ENCODE results near the gene RAB44. TPM values are rescaled to one million over a fixed set of nuclear protein-coding genes. Genes with fewer than 3 reads are reported as not detected.

The RAB44 gene
- polyA plus RNA-seq, 1 of the 3 experiments (the other 2 are of a cell fraction): 0.12 TPM

DNA sequence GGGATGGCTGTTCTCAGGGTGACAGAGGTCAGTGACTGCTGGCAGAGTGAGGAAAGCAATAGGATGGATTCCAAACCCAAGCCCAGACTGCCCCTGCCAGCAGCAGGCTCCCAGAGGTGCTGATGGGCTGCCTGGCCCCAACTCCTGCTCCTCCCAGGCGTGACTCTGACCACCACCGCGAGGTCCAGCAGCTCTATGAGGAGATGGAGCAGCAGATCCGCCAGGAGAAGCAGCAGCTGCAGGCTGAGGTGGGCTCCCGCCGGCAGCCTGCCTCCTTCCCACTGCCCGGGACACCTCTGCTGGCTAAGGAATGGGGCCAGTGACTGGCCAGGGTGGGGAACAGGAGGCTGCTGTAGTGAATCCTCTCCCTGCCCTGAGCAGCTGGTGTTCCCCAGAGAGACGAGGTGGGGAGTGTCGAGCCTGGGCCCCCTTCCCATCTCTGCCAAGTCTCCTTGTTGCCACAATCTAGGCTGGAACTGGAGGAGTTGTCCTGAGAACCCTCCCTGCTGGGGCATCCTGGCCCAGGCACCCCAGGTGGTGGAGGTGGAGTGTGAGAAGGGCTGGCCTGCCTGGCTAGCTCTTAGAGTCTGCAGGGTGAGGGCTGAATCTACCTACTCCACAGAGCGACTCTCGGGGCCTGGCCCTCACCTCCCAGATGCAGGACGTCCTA lies 20.4 kb downstream of the RAB44 start:
- DNase-seq: no peak
- H3K9me2 ChIP-seq: no peaks in the 10 kb centered on the region
- H3K79me2 ChIP-seq (ENCODE audit: insufficient read depth): no peaks in the 10 kb centered on the region
- CTCF ChIA-PET: interaction anchor here (1.0 to 4.5 kb wide), 2 partner anchors 41 kb away, joined by 3 to 15 read pairs; no protein-coding TSS in a partner anchor
- H3K9me3 ChIP-seq: no peaks in the 10 kb centered on the region
- POLR2A ChIA-PET: no interaction called here
- H3K4me1 ChIP-seq (ENCODE audit: control insufficient read depth in 1 of 2, insufficient read depth in 2 of 2, low read depth in 1 of 2, low read length in 1 of 2): peaks cover 0 to 13% of the 10 kb centered on the region in 2 experiments; a peak in 1 of 4 replicates
- no peak overlapping the region for H3K9ac ChIP-seq
- no peak overlapping the region for H2AFZ ChIP-seq (ENCODE audit: low read depth)
- 60% methylated on average over 6 of the region's 12 CpGs for WGBS (ENCODE audit: low lambda C conversion rate)
- TF ChIP-seq, protein P1, sequence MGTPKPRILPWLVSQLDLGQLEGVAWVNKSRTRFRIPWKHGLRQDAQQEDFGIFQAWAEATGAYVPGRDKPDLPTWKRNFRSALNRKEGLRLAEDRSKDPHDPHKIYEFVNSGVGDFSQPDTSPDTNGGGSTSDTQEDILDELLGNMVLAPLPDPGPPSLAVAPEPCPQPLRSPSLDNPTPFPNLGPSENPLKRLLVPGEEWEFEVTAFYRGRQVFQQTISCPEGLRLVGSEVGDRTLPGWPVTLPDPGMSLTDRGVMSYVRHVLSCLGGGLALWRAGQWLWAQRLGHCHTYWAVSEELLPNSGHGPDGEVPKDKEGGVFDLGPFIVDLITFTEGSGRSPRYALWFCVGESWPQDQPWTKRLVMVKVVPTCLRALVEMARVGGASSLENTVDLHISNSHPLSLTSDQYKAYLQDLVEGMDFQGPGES (IDR thresholded peaks at IDR 0.05; ENCODE audit: low read depth, low read length): no peak
- no peak for TF ChIP-seq JUND (IDR thresholded peaks at IDR 0.05)
- TF ChIP-seq MAX (IDR thresholded peaks at IDR 0.05; ENCODE audit: low read depth): no peak
- no peak for TF ChIP-seq GATA2 (CRISPR knock-in tag; IDR thresholded peaks at IDR 0.05)
- TF ChIP-seq, protein P2, sequence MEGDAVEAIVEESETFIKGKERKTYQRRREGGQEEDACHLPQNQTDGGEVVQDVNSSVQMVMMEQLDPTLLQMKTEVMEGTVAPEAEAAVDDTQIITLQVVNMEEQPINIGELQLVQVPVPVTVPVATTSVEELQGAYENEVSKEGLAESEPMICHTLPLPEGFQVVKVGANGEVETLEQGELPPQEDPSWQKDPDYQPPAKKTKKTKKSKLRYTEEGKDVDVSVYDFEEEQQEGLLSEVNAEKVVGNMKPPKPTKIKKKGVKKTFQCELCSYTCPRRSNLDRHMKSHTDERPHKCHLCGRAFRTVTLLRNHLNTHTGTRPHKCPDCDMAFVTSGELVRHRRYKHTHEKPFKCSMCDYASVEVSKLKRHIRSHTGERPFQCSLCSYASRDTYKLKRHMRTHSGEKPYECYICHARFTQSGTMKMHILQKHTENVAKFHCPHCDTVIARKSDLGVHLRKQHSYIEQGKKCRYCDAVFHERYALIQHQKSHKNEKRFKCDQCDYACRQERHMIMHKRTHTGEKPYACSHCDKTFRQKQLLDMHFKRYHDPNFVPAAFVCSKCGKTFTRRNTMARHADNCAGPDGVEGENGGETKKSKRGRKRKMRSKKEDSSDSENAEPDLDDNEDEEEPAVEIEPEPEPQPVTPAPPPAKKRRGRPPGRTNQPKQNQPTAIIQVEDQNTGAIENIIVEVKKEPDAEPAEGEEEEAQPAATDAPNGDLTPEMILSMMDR (IDR thresholded peaks at IDR 0.05): no peak
- no peak for TF ChIP-seq TCF12 (IDR thresholded peaks at IDR 0.05)
- TF ChIP-seq, protein P3, sequence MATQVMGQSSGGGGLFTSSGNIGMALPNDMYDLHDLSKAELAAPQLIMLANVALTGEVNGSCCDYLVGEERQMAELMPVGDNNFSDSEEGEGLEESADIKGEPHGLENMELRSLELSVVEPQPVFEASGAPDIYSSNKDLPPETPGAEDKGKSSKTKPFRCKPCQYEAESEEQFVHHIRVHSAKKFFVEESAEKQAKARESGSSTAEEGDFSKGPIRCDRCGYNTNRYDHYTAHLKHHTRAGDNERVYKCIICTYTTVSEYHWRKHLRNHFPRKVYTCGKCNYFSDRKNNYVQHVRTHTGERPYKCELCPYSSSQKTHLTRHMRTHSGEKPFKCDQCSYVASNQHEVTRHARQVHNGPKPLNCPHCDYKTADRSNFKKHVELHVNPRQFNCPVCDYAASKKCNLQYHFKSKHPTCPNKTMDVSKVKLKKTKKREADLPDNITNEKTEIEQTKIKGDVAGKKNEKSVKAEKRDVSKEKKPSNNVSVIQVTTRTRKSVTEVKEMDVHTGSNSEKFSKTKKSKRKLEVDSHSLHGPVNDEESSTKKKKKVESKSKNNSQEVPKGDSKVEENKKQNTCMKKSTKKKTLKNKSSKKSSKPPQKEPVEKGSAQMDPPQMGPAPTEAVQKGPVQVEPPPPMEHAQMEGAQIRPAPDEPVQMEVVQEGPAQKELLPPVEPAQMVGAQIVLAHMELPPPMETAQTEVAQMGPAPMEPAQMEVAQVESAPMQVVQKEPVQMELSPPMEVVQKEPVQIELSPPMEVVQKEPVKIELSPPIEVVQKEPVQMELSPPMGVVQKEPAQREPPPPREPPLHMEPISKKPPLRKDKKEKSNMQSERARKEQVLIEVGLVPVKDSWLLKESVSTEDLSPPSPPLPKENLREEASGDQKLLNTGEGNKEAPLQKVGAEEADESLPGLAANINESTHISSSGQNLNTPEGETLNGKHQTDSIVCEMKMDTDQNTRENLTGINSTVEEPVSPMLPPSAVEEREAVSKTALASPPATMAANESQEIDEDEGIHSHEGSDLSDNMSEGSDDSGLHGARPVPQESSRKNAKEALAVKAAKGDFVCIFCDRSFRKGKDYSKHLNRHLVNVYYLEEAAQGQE (IDR thresholded peaks at IDR 0.05; ENCODE audit: low read depth, low read length): no peak
- TF ChIP-seq CHD2 (IDR thresholded peaks at IDR 0.05; ENCODE audit: low read length, partially characterized antibody): no peak
- TF ChIP-seq FOXJ3 (CRISPR knock-in tag; IDR thresholded peaks at IDR 0.05): no peak
- no peak for TF ChIP-seq RCOR1 (IDR thresholded peaks at IDR 0.05; ENCODE audit: low read length)
- no peak for TF ChIP-seq EP300 (IDR thresholded peaks at IDR 0.05; ENCODE audit: borderline replicate concordance in 1 of 2, low read depth in 1 of 2, low read length in 1 of 2)
- no peak for TF ChIP-seq MXI1 (IDR thresholded peaks at IDR 0.05; ENCODE audit: low read depth, low read length)
- no peak for TF ChIP-seq RXRA (IDR thresholded peaks at IDR 0.05; ENCODE audit: borderline replicate concordance, low read depth)
- TF ChIP-seq NRF1 (IDR thresholded peaks at IDR 0.05; ENCODE audit: low read depth, low read length): no peak
- TF ChIP-seq TEAD4 (IDR thresholded peaks at IDR 0.05; ENCODE audit: borderline replicate concordance, insufficient read depth): no peak
- no peak for TF ChIP-seq ELF1 (IDR thresholded peaks at IDR 0.05)
- no peak for TF ChIP-seq NFIC (IDR thresholded peaks at IDR 0.05; ENCODE audit: borderline replicate concordance)
- no peak for TF ChIP-seq GABPA (IDR thresholded peaks at IDR 0.05; ENCODE audit: low read depth)
- TF ChIP-seq ZBTB33 (IDR thresholded peaks at IDR 0.05; ENCODE audit: borderline replicate concordance, low read depth): no peak
- TF ChIP-seq EZH2phosphoT487 (IDR thresholded peaks at IDR 0.05; ENCODE audit: borderline replicate concordance, low read depth): no peak
- H3F3A ChIP-seq (replicated peaks; ENCODE audit: insufficient read depth): no peaks in the 10 kb centered on the region
- no peaks in the 10 kb centered on the region for H3K36me3 ChIP-seq (replicated peaks in 1 of 2; ENCODE audit: control insufficient read depth in 1 of 2, insufficient read depth in 2 of 2, low read length in 1 of 2)
- no peak overlapping the region for H3K4me3 ChIP-seq (ENCODE audit: low read depth in 2 of 2, low read length in 1 of 2)
- H3K4me2 ChIP-seq: no peak overlapping the region
- H4K20me1 ChIP-seq (ENCODE audit: insufficient read depth): no peaks in the 10 kb centered on the region
- H3K27ac ChIP-seq (ENCODE audit: low read depth in 2 of 2, low read length in 1 of 2): no peak overlapping the region
- no peaks in the 10 kb centered on the region for H3K27me3 ChIP-seq (ENCODE audit: insufficient read depth)

Data from SK-N-SH (cell line).